Measurements from ENCODE around the gene SLC2A14.
"Not testable (repeated sequence)": the region's sequence is repeated elsewhere in the genome, so short reads cannot be mapped to it uniquely, and the experiment has no call there.

DNA sequence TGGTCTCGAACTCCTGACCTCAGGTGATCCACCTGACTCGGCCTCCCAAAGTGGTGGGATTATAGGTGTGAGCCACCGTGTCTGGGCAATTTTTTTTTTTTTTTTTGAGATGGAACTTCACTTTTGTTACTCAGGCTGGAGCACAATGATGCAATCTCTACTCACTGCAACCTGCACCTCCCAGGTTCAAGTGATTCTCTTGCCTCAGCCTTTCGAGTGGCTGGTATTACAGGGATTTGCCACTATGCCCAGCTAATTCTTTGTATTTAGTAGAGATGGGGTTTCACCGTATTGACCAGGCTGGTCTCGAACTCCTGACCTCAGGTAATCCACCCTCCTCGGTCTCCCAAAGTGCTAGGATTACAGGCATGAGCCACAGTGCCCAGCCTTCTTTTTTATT is 75.4 kb downstream of the SLC2A14 start:
- TF ChIP-seq POLR2A, EP300, POLR2AphosphoS5 (IDR thresholded peaks at IDR 0.05): not testable (repeated sequence)
- TF ChIP-seq, protein P1, sequence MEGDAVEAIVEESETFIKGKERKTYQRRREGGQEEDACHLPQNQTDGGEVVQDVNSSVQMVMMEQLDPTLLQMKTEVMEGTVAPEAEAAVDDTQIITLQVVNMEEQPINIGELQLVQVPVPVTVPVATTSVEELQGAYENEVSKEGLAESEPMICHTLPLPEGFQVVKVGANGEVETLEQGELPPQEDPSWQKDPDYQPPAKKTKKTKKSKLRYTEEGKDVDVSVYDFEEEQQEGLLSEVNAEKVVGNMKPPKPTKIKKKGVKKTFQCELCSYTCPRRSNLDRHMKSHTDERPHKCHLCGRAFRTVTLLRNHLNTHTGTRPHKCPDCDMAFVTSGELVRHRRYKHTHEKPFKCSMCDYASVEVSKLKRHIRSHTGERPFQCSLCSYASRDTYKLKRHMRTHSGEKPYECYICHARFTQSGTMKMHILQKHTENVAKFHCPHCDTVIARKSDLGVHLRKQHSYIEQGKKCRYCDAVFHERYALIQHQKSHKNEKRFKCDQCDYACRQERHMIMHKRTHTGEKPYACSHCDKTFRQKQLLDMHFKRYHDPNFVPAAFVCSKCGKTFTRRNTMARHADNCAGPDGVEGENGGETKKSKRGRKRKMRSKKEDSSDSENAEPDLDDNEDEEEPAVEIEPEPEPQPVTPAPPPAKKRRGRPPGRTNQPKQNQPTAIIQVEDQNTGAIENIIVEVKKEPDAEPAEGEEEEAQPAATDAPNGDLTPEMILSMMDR (IDR thresholded peaks at IDR 0.05) = not testable (repeated sequence)
